G401 (cell line): ENCODE measurements around the gene TPSG1. TPM values are rescaled to one million over a fixed set of nuclear protein-coding genes. Genes with fewer than 3 reads are reported as not detected.
"Not testable (repeated sequence)": the region's sequence is repeated elsewhere in the genome, so short reads cannot be mapped to it uniquely, and the experiment has no call there.

Source experiments
- DNase-seq: peaks from one replicate; pipeline ENCODE4 v3.0.0-alpha.2; 2015; ENCODE audit warnings: low spot score
- in situ Hi-C: cut with HindIII; loops from 2 replicates; pipeline ENCODE4 v1.10.0; 2016; ENCODE audit warnings: low sequenced_read_pairs, mixed read lengths
- total RNA-seq: library from RNA; depleted of rRNA; stranded (reverse); fragments of >200 nt; shearing (Covaris generic); gene quantifications from 2 replicates; pipeline ENCODE4 v1.2.3, GENCODE V29; 2014

The TPSG1 gene
- total RNA-seq, 1 experiment from 2014 or later: not detected

DNA sequence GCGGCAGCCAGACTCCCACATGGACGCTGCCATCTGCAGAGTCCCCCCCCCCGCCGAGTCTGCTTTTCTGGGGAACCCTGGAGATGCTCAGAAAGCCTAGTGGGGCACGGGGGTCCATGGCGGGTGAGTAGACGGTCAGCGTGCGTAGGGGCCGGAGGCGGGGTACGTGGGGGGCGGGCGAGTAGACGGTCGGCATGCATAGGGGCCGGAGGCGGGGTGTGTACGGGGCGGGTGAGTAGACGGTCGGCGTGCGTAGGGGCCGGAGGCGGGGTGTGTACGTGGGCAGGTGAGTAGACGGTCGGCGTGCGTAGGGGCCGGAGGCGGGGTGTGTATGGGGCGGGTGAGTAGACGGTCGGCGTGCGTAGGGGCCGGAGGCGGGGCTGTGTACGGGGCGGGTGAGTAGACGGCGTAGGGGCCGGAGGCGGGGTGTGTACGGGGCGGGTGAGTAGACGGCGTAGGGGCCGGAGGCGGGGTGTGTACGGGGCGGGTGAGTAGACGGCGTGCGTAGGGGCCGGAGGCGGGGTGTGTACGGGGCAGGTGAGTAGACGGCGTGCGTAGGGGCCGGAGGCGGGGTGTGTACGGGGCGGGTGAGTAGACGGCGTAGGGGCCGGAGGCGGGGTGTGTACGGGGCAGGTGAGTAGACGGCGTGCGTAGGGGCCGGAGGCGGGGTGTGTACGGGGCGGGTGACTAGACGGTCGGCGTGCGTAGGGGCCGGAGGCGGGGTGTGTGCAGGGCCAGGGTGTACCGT is 39.4 kb downstream of the TPSG1 start:
- in situ Hi-C loops: not testable (repeated sequence)

DNA sequence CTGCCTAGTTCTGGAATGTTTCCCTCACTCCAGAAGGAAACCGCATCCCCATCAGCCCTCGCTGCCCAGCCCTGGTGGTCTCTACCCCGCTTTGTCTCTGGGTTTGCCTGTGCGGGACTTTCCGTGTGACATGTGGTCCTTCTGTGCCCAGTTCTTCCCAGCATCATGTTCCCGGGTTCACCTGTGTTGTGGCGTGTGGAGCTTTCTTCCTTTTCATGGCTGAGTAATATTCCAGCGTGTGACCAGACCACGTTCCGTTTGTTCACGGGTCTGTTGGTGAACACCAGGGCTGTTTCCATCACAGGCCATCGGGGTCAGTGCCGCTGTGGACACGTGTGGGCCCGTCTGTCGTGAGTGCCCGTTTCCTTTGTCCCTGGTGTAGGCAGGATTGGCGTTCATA is 40.1 kb downstream of the TPSG1 start:
- in situ Hi-C loops: loop anchor here (5.0 kb wide), 1 partner anchor 73 kb away; no protein-coding TSS in a partner anchor
- DNase-seq: no peak

More for the DNA sequence above, 39.4 kb downstream of the TPSG1 start:
- DNase-seq: not testable (repeated sequence)

GRCh38 chr16:1184156-1184868 is 40.8 kb downstream of the TPSG1 start:
- in situ Hi-C loops: loop anchor here (5.0 kb wide), 1 partner anchor 72 kb away; no protein-coding TSS in a partner anchor
- DNase-seq: no peak

DNA sequence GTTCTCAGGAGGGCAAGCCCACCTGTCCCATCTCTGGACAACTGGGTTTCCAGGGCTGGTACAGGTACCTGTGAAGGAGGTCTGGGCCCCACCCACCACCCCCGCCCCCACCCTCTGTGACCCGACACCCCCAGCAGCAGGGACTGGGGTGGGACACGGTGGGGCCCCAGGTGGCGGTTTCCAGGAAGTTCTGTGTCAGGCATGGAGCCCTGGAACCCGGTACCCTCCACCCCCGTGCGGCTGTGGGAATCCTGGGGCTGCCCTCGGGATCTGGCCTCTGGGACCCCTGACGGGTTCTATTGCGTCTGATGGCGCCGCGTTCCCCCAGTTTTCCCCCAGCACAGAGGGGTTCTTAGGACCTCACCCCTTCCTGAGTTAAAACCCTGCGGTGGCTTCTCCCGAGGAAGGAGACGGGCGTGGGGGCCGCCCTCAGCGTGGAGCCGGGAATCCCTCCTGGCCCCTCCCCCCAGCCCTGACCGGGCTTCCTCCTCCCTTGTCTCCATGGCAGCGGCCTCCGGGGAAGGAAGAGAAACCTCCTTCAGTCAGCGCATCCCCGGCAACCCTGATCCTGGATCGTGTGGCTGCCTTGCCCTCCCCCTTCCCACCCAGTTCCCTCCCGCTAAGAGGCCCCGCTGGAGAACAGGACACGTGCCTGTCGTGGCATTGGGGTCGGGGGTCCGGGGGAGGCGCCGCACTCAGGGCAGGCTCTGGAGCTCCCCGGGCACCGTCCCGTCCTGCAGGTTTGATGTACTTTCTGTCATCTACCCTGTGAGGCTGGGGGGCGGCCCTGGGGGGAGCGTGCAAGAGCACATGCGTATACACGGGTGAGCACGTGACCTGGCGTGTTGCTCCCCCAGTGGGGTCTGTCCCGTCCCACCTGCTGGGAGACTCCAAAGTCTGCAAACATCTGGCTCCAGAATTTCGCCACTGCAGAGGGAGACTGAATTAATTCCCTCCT is 41.8 kb downstream of the TPSG1 start:
- peak; percentile 35 for DNase-seq
- in situ Hi-C loops: loop anchor here (5.0 kb wide), 1 partner anchor 71 kb away; no protein-coding TSS in a partner anchor

- DNase-seq: no peak
- in situ Hi-C loops: loop anchor here (5.0 kb wide), 1 partner anchor 70 kb away; no protein-coding TSS in a partner anchor
Measured at GRCh38 chr16:1182316-1182671, 42.8 kb downstream of the TPSG1 start.

GRCh38 chr16:1181404-1182315 is 43.4 kb downstream of the TPSG1 start:
- in situ Hi-C loops: loop anchor here (5.0 kb wide), 1 partner anchor 69 kb away; no protein-coding TSS in a partner anchor
- DNase-seq: no peak

GRCh38 chr16:1180549-1181403 is 44.3 kb downstream of the TPSG1 start:
- no peak for DNase-seq

DNA sequence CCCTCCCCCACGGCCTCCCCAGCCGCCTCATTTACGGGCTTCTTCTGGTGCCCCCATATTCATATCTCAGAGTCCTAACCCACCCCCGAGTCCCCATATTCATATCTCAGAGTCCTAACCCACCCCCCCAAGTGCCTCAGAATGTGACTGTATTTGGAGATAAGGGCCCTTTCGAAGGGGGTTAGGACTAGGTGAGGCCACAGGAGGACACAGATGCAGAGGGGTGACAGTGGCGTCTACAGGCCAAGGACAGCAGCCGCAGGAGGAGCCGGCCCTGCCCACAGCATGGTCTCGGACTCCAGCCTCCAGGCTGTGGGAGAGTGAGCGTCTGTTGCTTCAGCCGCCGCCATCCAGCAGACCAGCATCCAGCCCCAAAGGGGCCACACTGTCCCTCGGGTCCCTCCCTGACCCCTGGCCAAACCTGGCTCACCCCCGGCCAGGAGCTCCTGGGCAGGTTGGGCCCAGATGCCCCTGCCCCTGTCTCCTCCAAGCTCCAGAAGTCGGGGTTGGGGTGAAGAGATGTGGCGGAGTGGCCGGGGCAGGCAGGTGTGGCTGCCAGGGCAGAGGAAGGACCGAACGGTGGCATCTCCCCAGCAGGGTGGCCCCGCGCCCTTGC is 46.7 kb downstream of the TPSG1 start:
- in situ Hi-C loops: no loop called here
- DNase-seq: no peak

More at GRCh38 chr16:1180549-1181403, 44.3 kb downstream of the TPSG1 start:
- in situ Hi-C loops: loop anchor here (5.0 kb wide), 1 partner anchor 68 kb away; no protein-coding TSS in a partner anchor

DNA sequence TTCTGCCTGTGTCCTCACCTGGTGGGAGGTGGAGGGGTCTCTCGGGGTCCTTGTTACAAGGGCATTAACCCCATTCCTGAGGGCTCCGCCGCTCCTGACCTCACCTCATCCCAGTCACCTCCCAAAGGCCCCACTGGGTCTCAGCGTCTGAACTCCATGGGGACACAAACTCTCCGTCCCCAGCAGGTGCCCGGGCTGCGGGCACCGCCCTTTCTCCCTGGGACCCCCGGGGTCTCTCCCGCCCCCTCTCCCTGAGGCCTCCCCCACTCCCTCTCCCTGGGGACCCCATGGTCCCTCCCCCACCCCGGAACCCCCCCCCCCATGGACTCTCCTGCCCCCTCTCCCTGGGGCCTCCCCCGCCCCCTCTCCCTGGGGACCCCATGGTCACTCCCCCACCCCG is 47.3 kb downstream of the TPSG1 start:
- in situ Hi-C loops: no loop called here
- no peak for DNase-seq

DNA sequence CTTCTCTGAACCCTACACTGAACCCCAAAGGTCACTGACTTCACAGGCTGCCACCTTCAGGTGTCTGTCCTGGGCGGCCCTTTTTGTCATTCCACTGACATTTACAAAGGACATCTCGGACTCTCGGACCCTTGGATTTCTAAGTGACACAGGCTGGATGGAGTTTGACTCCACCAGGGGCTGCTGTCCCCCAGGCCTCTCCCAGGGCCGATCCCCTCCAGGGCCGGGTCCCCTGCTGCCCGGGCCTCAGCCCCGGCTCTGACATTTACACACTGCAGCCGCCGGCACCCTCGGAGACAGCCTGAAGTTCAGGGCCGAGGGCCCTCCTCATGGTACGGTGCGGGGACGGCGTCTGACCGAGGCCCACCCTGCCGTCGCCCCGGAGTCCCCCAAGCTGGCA is 48.0 kb downstream of the TPSG1 start:
- no peak for DNase-seq
- in situ Hi-C loops: no loop called here

DNA sequence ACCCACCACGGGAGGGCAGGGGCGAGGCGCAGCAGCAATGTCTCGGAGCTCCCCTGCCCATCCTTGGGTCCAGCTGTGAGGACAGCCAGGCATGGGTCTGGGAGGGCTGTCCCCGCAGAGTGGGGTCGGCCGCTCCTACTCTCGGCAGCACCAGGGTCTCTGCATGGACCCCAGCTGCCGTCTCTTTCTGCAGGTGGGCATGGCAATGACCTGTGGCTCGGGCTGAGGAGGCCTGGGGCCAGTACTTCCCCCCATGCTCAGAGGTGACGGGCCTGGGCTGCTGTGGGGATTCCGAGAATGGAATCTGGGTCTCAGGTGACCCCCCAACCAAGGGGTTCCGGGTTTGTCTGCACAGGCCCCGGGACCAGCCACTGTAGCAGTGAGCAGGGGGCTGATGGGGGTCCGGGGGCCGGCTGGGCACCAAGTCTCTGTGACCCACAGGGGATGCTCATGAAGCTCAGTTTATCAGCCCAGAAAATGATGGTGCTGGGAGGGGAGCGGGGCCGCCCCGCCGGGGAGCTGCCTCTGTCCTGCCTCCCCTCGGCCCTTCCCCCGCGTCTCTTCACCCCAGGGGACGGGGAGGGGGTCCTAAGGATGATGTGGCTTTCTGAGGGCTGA is 48.7 kb downstream of the TPSG1 start:
- DNase-seq: no peak
- in situ Hi-C loops: no loop called here

- in situ Hi-C loops: no loop called here
- DNase-seq: no peak
Measured at GRCh38 chr16:1175566-1176279, 49.3 kb downstream of the TPSG1 start.

- in situ Hi-C loops: no loop called here
- DNase-seq: no peak
Measured at GRCh38 chr16:1174477-1175357, 50.4 kb downstream of the TPSG1 start.

DNA sequence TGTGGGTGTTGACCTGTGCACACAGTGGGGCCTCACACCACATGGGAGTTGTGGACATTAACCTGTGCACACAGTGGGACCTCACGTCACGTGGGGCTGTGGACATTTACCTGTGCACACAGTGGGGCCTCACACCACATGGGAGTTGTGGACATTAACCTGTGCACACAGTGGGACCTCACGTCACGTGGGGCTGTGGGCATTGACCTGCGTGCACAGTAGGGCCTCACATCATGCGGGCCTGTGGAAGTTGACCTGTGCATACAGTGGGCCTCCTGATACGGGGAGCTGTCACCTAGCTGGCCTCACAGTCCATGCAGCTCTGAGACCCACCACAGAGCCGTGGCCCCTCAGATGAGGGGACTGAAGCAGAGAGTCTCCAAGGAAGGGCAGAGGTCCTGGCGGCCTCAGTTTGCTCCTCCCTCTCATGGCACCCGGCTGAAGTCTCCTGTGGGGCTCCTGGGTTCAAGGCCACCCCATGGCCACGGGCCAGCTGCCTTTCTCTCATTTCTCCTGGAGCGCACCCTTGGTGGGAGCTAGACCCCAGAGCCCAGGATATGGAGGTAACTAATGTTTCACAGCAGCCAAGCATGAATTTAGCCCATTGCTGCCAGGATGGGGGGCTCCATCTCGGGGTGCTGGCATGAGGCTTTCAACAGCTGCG is 51.1 kb downstream of the TPSG1 start:
- no peak for DNase-seq
- in situ Hi-C loops: no loop called here

GRCh38 chr16:1172651-1173050 is 52.4 kb downstream of the TPSG1 start:
- in situ Hi-C loops: no loop called here
- DNase-seq: no peak
